Measurements from ENCODE around the gene ARHGEF37. TPM values are rescaled to one million over a fixed set of nuclear protein-coding genes. Genes with fewer than 3 reads are reported as not detected.
"Not testable (repeated sequence)": the region's sequence is repeated elsewhere in the genome, so short reads cannot be mapped to it uniquely, and the experiment has no call there.

The ARHGEF37 gene
- total RNA-seq, 1 experiment from 2014 or later: 0.70 TPM

GRCh38 chr5:149588936-149589335 is 7.6 kb downstream of the ARHGEF37 start:
- no TSS peak for BruUV-seq (replicated peaks)
- H3K9me3 Mint-ChIP-seq (ENCODE audit: unreplicated experiment): no peaks in the 10 kb centered on the region
- H3K27me3 Mint-ChIP-seq (ENCODE audit: insufficient read depth, unreplicated experiment): no peaks in the 10 kb centered on the region
- H3K4me1 Mint-ChIP-seq (ENCODE audit: low read depth, unreplicated experiment): peaks cover 10% of the 10 kb centered on the region
- ChIA-PET CTCF (interaction anchor here (2.0 kb wide), 1 partner anchor 30 kb away, joined by 5 read pairs; no protein-coding TSS in a partner anchor), POLR2A (no interaction called here)
- Histone ChIP-seq H3K27me3 (replicated peaks; ENCODE audit: control insufficient read depth, insufficient read depth, low read length) (no peaks in the 10 kb centered on the region), H3K4me1 (peaks cover 11% of the 10 kb centered on the region), H3K9me3 (no peaks in the 10 kb centered on the region), H3K4me3 (ENCODE audit: low read depth, low read length) (no peak overlapping the region), H3K36me3 (ENCODE audit: control insufficient read depth, insufficient read depth, low read length) (no peaks in the 10 kb centered on the region)
- DNase-seq: no peak
- H3K36me3 Mint-ChIP-seq (ENCODE audit: insufficient read depth, unreplicated experiment): no peaks in the 10 kb centered on the region
- no peak overlapping the region for H3K4me3 Mint-ChIP-seq (ENCODE audit: unreplicated experiment)
- no peak overlapping the region for H3K27ac Mint-ChIP-seq (ENCODE audit: unreplicated experiment)
- no peak for TF ChIP-seq CTCF (IDR thresholded peaks at IDR 0.05; ENCODE audit: insufficient read depth in 1 of 2, low read depth in 1 of 2, low read length in 1 of 2, severe bottlenecking in 1 of 2, unreplicated experiment in 1 of 2)
- intact Hi-C loops (cut with micrococcal nuclease; ENCODE audit: unreplicated experiment): no loop called here

- TF ChIP-seq CTCF (IDR thresholded peaks at IDR 0.05; ENCODE audit: insufficient read depth in 1 of 2, low read depth in 1 of 2, low read length in 1 of 2, severe bottlenecking in 1 of 2, unreplicated experiment in 1 of 2): no peak
- DNase-seq: no peak
- Mint-ChIP-seq H3K27ac (ENCODE audit: unreplicated experiment) (no peak overlapping the region), H3K27me3 (ENCODE audit: insufficient read depth, unreplicated experiment) (no peaks in the 10 kb centered on the region), H3K36me3 (ENCODE audit: insufficient read depth, unreplicated experiment) (no peaks in the 10 kb centered on the region), H3K4me1 (ENCODE audit: low read depth, unreplicated experiment) (peaks cover 7% of the 10 kb centered on the region), H3K4me3 (ENCODE audit: unreplicated experiment) (no peak overlapping the region), H3K9me3 (ENCODE audit: unreplicated experiment) (no peaks in the 10 kb centered on the region)
- Histone ChIP-seq H3K9me3 (no peaks in the 10 kb centered on the region), H3K36me3 (ENCODE audit: control insufficient read depth, insufficient read depth, low read length) (no peaks in the 10 kb centered on the region), H3K4me1 (no peaks in the 10 kb centered on the region), H3K27me3 (replicated peaks; ENCODE audit: control insufficient read depth, insufficient read depth, low read length) (no peaks in the 10 kb centered on the region), H3K4me3 (ENCODE audit: low read depth, low read length) (no peak overlapping the region)
- intact Hi-C loops (cut with micrococcal nuclease; ENCODE audit: unreplicated experiment): no loop called here
- ChIA-PET CTCF (no interaction called here), POLR2A (no interaction called here)
- no TSS peak for BruUV-seq (replicated peaks)
These were observed 12.1 kb downstream of the ARHGEF37 start for GRCh38 chr5:149593370-149593769.

- no peaks in the 10 kb centered on the region for H3K27me3 ChIP-seq (replicated peaks; ENCODE audit: control insufficient read depth, insufficient read depth, low read length)
- ChIA-PET POLR2A (no interaction called here), CTCF (no interaction called here)
- no TSS peak for BruUV-seq (replicated peaks)
- no peaks in the 10 kb centered on the region for H3K9me3 Mint-ChIP-seq (ENCODE audit: unreplicated experiment)
- H3K4me1 ChIP-seq: no peaks in the 10 kb centered on the region
- H3K4me3 Mint-ChIP-seq (ENCODE audit: unreplicated experiment): no peak overlapping the region
- peaks cover 7% of the 10 kb centered on the region for H3K4me1 Mint-ChIP-seq (ENCODE audit: low read depth, unreplicated experiment)
- TF ChIP-seq CTCF (IDR thresholded peaks at IDR 0.05; ENCODE audit: insufficient read depth in 1 of 2, low read depth in 1 of 2, low read length in 1 of 2, severe bottlenecking in 1 of 2, unreplicated experiment in 1 of 2): no peak
- no peak overlapping the region for H3K4me3 ChIP-seq (ENCODE audit: low read depth, low read length)
- no peaks in the 10 kb centered on the region for H3K36me3 ChIP-seq (ENCODE audit: control insufficient read depth, insufficient read depth, low read length)
- no peaks in the 10 kb centered on the region for H3K27me3 Mint-ChIP-seq (ENCODE audit: insufficient read depth, unreplicated experiment)
- intact Hi-C loops (cut with micrococcal nuclease; ENCODE audit: unreplicated experiment): no loop called here
- no peak overlapping the region for H3K27ac Mint-ChIP-seq (ENCODE audit: unreplicated experiment)
- H3K9me3 ChIP-seq: no peaks in the 10 kb centered on the region
- no peaks in the 10 kb centered on the region for H3K36me3 Mint-ChIP-seq (ENCODE audit: insufficient read depth, unreplicated experiment)
- no peak for DNase-seq
These were observed 13.1 kb downstream of the ARHGEF37 start for GRCh38 chr5:149594206-149594895.

GRCh38 chr5:149595105-149595504 is 13.8 kb downstream of the ARHGEF37 start:
- BruUV-seq (replicated peaks); H3K9me3 ChIP-seq; POLR2A ChIA-PET; CTCF ChIA-PET; H3K36me3 ChIP-seq (ENCODE audit: control insufficient read depth, insufficient read depth, low read length); intact Hi-C loops (cut with micrococcal nuclease; ENCODE audit: unreplicated experiment); H3K4me1 ChIP-seq; H3K36me3 Mint-ChIP-seq (ENCODE audit: insufficient read depth, unreplicated experiment); H3K27me3 ChIP-seq (replicated peaks; ENCODE audit: control insufficient read depth, insufficient read depth, low read length); H3K9me3 Mint-ChIP-seq (ENCODE audit: unreplicated experiment); DNase-seq; H3K27me3 Mint-ChIP-seq (ENCODE audit: insufficient read depth, unreplicated experiment); H3K27ac Mint-ChIP-seq (ENCODE audit: unreplicated experiment); H3K4me1 Mint-ChIP-seq (ENCODE audit: low read depth, unreplicated experiment); H3K4me3 Mint-ChIP-seq (ENCODE audit: unreplicated experiment); H3K4me3 ChIP-seq (ENCODE audit: low read depth, low read length): not testable (repeated sequence)

All from Caco-2 (cell line).